Measurements from ENCODE around the gene CRACR2A.

CRACR2A gene

DNA sequence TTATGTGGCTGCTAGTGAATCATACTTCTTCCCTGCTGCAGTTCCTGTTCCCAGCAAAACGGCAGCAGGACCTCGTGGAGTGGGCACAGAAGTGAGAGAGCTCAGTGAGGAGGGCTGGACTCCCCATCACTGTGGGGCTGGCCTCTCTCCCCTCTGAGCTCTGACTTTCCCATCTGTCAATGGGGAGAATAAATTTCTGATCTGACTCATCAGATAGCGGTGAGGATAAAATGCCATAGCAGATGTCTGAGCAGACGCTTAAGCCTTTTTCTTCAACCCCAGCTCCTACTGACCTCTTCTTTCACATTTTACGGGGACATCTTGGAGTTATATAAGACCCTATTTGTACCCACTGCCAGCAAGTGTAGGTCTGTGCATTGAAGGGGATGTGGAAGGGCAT lies 116.6 kb downstream of the CRACR2A start:
- ChIA-PET POLR2A (no interaction called here), CTCF (no interaction called here)
- DNase-seq (ENCODE audit: extremely low spot score): no peak
- TF ChIP-seq, protein P1, sequence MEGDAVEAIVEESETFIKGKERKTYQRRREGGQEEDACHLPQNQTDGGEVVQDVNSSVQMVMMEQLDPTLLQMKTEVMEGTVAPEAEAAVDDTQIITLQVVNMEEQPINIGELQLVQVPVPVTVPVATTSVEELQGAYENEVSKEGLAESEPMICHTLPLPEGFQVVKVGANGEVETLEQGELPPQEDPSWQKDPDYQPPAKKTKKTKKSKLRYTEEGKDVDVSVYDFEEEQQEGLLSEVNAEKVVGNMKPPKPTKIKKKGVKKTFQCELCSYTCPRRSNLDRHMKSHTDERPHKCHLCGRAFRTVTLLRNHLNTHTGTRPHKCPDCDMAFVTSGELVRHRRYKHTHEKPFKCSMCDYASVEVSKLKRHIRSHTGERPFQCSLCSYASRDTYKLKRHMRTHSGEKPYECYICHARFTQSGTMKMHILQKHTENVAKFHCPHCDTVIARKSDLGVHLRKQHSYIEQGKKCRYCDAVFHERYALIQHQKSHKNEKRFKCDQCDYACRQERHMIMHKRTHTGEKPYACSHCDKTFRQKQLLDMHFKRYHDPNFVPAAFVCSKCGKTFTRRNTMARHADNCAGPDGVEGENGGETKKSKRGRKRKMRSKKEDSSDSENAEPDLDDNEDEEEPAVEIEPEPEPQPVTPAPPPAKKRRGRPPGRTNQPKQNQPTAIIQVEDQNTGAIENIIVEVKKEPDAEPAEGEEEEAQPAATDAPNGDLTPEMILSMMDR (IDR thresholded peaks at IDR 0.05; ENCODE audit: control extremely low read depth, extremely low read depth, low read depth, missing control alignments): no peak

DNA sequence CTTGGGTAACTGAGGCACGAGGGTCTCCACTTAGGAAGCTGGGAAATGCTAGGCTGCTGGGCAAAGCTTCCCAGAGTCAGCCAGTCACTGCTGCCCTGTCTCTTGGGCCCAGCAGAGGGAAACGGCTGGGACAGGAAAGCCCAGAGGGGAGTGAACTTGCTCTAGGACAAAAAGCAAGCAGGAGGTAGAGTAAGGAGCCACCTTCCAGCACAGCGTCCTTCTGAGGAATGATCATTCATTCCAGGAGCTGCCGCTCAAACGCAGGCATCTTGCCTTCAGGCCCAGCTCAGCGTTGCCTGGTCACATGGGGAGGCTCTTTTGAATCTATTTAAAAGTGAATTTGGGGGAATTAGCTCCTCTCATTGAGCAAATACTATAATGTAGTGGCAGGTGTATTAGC lies 118.6 kb downstream of the CRACR2A start:
- TF ChIP-seq, protein P1 (IDR thresholded peaks at IDR 0.05; ENCODE audit: control extremely low read depth, extremely low read depth, low read depth, missing control alignments): no peak
- CTCF ChIA-PET: interaction anchor here (2.3 kb wide), 1 partner anchor 335 kb away, joined by 7 read pairs; no protein-coding TSS in a partner anchor
- no peak for DNase-seq (ENCODE audit: extremely low spot score)
- POLR2A ChIA-PET: no interaction called here

DNA sequence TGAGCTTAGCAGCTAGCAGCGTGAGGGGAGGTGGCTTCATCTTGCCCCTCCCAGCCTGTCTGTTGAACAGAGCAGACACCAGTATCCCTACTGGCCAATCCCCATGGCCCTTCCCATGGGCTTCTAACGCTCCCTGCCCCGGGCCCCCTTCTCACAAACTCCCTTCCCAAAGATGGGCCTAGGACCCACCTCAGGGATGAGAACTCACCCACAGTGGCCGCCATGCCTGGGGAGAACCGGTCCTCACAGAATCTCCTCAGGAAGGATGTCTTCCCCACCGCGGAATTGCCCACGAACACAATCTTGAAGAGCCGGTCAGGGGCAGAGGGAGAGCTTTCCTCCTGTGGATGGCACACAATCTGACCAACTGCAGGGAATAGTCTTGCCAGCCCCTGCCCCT lies 119.5 kb downstream of the CRACR2A start:
- no peak for DNase-seq (ENCODE audit: extremely low spot score)
- CTCF ChIA-PET: interaction anchor here (1.7 to 2.3 kb wide), 2 partner anchors 11 to 334 kb away, joined by 3 to 7 read pairs; no protein-coding TSS in a partner anchor
- POLR2A ChIA-PET: no interaction called here
- TF ChIP-seq, protein P1 (IDR thresholded peaks at IDR 0.05; ENCODE audit: control extremely low read depth, extremely low read depth, low read depth, missing control alignments): no peak

DNA sequence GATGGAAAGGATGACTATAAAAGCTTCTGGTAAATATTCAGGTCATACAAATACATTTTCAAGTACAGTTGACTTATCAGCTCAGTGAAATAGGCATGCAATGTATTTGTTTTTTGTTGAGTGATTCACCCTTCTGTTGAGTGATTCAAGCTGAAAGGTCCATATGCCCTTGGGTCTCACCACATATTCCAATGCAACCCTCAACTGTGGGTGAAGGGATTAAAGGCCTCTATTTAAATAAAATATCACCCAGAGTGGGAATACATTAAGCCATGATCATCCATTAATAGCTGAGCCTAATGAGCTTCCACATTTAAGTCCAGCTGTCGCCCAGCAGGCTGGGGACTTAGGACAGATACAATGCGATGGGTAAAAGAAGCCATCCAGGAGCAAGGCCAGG lies 120.2 kb downstream of the CRACR2A start:
- CTCF ChIA-PET: interaction anchor here (1.7 to 2.3 kb wide), 2 partner anchors 10 to 333 kb away, joined by 3 to 7 read pairs; no protein-coding TSS in a partner anchor
- TF ChIP-seq, protein P1 (IDR thresholded peaks at IDR 0.05; ENCODE audit: control extremely low read depth, extremely low read depth, low read depth, missing control alignments): no peak
- POLR2A ChIA-PET: no interaction called here
- no peak for DNase-seq (ENCODE audit: extremely low spot score)

DNA sequence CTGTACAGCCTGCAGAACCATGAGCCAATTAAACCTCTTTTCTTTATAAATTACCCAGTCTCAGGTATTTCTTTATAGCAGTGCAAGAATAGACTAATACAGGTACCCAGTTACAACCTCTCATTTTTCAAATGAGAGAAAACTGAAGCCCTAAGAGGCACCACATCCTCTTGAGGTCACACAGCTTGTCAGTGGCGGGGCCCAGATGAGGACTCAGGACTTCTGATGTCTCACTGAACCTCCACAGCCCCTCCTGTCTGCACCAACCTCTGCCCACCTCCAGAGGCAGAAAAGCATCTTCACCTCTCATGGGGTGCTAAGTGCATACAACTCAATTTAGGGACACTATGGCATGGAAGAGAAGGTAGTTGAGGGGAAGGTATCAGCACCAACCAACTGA lies 120.7 kb downstream of the CRACR2A start:
- no peak for DNase-seq (ENCODE audit: extremely low spot score)
- ChIA-PET CTCF (interaction anchor here (1.7 to 2.3 kb wide), 2 partner anchors 9 to 333 kb away, joined by 3 to 7 read pairs; no protein-coding TSS in a partner anchor), POLR2A (no interaction called here)
- TF ChIP-seq, protein P1 (IDR thresholded peaks at IDR 0.05; ENCODE audit: control extremely low read depth, extremely low read depth, low read depth, missing control alignments): no peak

DNA sequence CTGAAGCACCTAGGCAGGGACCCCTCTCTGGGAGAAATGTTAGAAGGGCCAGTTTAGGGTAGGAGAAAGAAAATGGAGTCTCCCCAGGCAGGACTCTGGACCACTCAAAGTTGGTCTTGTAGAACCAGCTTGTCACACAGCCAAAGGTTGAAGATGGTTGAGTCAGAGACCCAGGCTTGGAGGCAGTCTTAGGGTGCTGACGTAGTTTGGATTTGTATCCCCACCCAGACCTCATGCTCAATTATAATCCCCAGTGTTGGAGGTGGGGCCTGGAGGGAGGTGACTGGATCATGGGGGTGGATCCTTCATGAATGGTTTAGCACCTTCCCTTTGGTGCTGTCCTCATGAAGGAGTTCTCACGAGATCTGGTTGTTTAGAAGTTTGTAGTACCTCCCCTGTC lies 121.2 kb downstream of the CRACR2A start:
- CTCF ChIA-PET: no interaction called here
- POLR2A ChIA-PET: no interaction called here
- TF ChIP-seq, protein P1 (IDR thresholded peaks at IDR 0.05; ENCODE audit: control extremely low read depth, extremely low read depth, low read depth, missing control alignments): no peak
- no peak for DNase-seq (ENCODE audit: extremely low spot score)

DNA sequence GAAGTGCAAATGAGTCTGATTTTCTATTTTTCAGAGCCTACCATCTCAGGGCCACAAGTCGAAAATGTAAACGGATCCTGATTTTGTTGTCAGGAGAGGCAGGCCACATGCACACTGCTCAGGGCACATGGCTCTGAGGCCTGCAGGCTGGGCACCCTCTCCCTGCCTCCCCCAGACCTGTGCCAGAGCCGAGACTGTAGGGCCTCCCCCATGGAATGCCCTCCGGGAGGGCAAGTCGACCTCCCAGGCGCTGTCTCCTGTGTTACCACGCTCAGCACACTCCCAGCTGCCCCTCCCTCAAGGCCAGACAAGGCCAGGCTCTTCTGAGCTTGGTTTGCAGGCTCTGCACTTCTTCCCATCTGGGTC lies 121.7 kb downstream of the CRACR2A start:
- POLR2A ChIA-PET: no interaction called here
- TF ChIP-seq, protein P1 (IDR thresholded peaks at IDR 0.05; ENCODE audit: control extremely low read depth, extremely low read depth, low read depth, missing control alignments): no peak
- CTCF ChIA-PET: no interaction called here
- no peak for DNase-seq (ENCODE audit: extremely low spot score)
